ENCODE data around the gene CNOT11.
A peak's percentile ranks its signal among the peaks of the same experiment; 100 is the strongest.
"Not testable (repeated sequence)": the region's sequence is repeated elsewhere in the genome, so short reads cannot be mapped to it uniquely, and the experiment has no call there.

Gene CNOT11

GRCh38 chr2:101252408-101253012 is at the start of gene CNOT11:
CNOT11 (plus strand) TSS chr2:101252886; CDS start chr2:101252965, 79 bp downstream.
- DNase-seq (ENCODE audit: low read depth) = peak; percentile 90

- no peak for DNase-seq (ENCODE audit: low read depth)
Measured at GRCh38 chr2:101204400-101205115, 48.1 kb upstream of the CNOT11 start.

GRCh38 chr2:101205521-101206479 is 46.9 kb upstream of the CNOT11 start:
- DNase-seq (ENCODE audit: low read depth) = peak; percentile 38

GRCh38 chr2:101208830-101209229 is 43.9 kb upstream of the CNOT11 start:
- DNase-seq (ENCODE audit: low read depth) = no peak

- DNase-seq (ENCODE audit: low read depth) = no peak
Measured at GRCh38 chr2:101219246-101219645, 33.4 kb upstream of the CNOT11 start.

- DNase-seq (ENCODE audit: low read depth) = not testable (repeated sequence)
Measured at GRCh38 chr2:101220091-101220490, 32.6 kb upstream of the CNOT11 start.

DNA sequence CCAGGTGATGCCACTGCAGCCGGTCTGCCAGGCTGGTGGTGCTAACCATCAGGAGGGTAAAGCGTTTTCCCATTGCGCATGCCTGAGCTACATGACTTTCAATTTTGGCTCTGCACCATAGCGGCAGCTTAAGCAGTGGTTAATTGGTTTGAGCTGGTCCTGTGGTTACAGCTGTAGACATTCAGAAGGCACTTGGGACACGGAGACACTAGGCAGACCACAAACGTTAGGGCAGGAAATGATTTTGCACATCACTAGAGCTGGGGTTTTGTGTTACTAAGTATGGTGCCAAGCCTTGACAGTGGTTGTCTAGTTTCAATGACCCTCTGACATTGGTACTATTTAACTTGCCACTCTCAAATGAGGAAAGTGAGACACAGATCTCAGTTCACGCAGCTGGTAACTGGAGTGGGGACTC is 28.9 kb upstream of the CNOT11 start:
- no peak for DNase-seq (ENCODE audit: low read depth)

GRCh38 chr2:101230541-101231001 is 22.1 kb upstream of the CNOT11 start:
- DNase-seq (ENCODE audit: low read depth) = peak; percentile 74

DNA sequence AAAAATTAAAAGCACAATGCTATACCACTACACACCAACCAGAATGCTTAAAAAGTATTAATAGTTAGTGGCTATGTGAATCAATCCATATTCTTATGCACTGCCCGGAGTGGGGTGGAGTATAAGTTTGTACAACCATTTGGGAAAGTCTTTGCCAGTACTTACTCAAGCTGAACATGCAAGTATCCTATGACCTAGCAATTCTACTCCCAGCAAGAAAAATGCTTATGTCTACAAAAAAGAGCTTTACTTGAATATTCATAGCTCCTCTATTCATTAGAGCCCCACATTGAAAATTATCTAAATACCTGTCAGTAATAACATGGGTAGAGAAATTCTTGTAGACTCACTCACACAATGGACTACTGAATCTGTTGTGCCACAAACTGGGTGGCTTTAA is 21.4 kb upstream of the CNOT11 start:
- DNase-seq (ENCODE audit: low read depth) = no peak

GRCh38 chr2:101231937-101232730 is 20.6 kb upstream of the CNOT11 start:
- DNase-seq (ENCODE audit: low read depth) = no peak

DNA sequence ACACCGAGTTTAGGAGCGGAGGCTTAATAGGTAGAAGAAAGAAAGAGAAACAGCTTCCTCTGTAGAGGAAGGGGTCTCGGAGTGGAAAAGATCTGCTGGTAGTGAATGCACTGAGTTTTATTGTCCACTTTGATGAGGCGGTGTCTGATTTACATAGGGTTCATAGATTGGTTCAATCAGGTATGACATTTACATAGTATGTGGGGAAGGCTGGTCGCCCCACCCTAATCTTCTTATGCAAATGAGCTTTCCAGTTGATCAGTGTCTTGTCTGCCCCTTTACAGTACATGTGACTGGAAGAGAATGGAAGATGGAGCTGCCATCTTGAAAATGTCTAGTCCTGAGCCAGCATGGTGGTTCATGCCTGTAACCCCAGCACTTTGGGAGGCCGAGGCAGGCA is 19.9 kb upstream of the CNOT11 start:
- DNase-seq (ENCODE audit: low read depth) = no peak

- DNase-seq (ENCODE audit: low read depth) = no peak
Measured at GRCh38 chr2:101234169-101234938, 18.3 kb upstream of the CNOT11 start.

GRCh38 chr2:101235956-101236355 is 16.7 kb upstream of the CNOT11 start:
- not testable (repeated sequence) for DNase-seq (ENCODE audit: low read depth)

GRCh38 chr2:101237944-101238343 is 14.7 kb upstream of the CNOT11 start:
- DNase-seq (ENCODE audit: low read depth) = not testable (repeated sequence)

DNA sequence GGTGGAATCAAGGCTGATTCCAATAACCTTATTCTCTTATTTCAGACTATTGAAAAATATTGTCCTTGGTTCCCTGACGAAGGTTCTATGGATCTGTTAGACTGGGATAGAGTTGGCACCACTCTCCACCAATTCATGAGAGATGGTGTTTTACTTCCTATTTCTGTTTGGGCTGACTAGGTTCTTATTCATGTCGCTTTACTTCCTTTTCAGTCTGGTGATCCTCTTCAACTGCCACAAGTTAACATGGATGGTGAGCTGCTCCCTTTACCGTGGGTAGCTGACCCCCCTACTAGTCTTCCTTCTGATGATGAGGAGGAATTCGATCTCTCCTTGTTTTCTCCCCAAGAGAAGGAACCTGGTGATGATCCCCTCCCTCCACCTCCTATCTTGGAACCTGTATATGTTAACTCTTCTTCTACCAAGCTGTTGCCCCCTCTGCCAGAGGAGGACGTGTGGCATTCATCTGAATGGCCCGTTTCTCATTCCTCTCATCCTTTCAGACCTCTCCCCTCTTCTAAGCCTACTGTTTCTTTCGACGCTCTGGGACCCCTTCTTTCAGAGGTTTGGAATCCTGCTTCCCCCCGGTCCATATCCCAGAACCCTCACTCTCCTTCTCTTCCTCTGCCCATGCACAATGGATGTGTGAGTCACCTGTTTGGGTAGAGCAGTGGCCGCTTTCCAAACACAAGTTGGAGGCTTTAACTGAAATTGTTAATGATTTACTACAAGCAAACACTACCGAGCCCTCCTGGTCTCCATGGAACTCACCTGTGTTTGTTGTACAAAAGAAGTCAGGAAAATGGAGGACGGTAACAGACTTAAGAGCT is 13.5 kb upstream of the CNOT11 start:
- no peak for DNase-seq (ENCODE audit: low read depth)

DNA sequence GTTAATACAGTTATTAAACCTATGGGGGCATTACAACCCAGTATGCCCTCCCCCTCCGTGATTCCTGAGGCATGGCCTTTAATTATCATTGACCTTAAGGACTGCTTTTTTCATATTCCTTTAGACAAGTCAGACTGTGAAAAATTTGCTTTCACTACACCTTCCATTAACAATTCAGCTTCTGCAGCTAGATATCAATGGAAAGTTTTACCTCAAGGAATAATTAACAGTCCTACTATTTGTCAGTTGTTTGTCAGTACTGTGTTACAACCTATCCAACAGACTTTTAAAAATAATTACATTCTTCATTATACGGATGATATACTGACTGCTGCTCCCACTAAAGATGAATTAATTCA is 12.9 kb upstream of the CNOT11 start:
- not testable (repeated sequence) for DNase-seq (ENCODE audit: low read depth)

- not testable (repeated sequence) for DNase-seq (ENCODE audit: low read depth)
Measured at GRCh38 chr2:101240694-101241093, 12.0 kb upstream of the CNOT11 start.

DNA sequence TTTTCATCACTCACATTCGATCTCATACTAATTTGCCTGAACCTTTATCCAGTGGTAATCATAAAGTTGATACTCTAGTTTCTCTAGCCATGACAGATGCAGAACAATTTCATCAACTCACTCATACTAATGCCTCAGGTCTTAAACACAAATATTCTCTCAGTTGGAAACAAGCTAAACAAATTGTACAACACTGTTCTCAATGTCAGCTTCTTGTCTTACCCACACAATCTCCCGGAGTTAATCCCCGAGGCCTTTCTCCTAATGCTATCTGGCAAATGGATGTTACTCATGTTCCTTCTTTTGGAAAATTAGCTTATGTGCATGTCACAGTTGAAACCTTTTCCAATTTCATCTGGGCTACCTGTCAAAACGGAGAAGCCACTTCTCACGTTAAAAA is 11.5 kb upstream of the CNOT11 start:
- DNase-seq (ENCODE audit: low read depth) = no peak

DNA sequence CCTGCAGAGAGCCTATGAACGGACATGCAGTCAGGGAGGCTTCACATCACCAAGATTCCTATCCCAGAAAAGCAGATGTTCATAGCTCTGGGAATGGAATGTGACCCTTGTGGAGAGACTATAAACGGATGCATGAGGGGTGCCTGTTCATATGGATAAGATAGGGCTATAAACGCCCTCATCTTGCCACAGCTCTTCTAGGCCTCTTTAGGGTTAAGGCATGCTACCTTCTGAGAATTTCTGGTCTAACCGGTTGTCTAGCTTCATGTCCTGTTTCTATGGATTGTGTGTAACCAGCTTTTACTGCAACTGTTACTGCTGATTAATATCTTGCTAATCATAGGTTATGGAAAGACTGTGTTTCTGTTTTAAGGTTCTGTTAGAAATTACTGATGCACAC is 8.3 kb upstream of the CNOT11 start:
- DNase-seq (ENCODE audit: low read depth) = not testable (repeated sequence)

GRCh38 chr2:101244899-101245298 is 7.8 kb upstream of the CNOT11 start:
- not testable (repeated sequence) for DNase-seq (ENCODE audit: low read depth)

All from non-pigmented ciliary epithelial cell (primary cell).